Hindlimb muscle (tissue), 1 donor: ENCODE results near the gene SPESP1. TPM values are rescaled to one million over a fixed set of nuclear protein-coding genes. Genes with fewer than 3 reads are reported as not detected.
"Not testable (repeated sequence)": the region's sequence is repeated elsewhere in the genome, so short reads cannot be mapped to it uniquely, and the experiment has no call there.

Experiments used
- DNase-seq: peaks from one replicate; pipeline ENCODE4 v3.0.0-alpha.2; 2013
- polyA plus RNA-seq: library from polyadenylated mRNA; unstranded; fragments of 120-200 nt; gene quantifications from one replicate; pipeline ENCODE4 v1.2.1, GENCODE V29; 2013; ENCODE audit not compliant: insufficient read length

SPESP1 gene
- polyA plus RNA-seq, 1 donor = 3.1 TPM

DNA sequence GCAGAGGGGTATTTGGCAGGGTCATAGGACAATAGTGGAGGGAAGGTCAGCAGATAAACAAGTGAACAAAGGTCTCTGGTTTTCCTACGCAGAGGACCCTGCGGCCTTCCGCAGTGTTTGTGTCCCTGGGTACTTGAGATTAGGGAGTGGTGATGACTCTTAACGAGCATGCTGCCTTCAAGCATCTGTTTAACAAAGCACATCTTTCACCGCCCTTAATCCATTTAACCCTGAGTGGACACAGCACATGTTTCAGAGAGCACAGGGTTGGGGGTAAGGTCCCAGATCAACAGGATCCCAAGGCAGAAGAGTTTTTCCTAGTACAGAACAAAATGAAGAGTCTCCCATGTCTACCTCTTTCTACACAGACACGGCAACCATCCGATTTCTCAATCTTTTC lies 33.4 kb downstream of the SPESP1 start:
- DNase-seq = not testable (repeated sequence)

DNA sequence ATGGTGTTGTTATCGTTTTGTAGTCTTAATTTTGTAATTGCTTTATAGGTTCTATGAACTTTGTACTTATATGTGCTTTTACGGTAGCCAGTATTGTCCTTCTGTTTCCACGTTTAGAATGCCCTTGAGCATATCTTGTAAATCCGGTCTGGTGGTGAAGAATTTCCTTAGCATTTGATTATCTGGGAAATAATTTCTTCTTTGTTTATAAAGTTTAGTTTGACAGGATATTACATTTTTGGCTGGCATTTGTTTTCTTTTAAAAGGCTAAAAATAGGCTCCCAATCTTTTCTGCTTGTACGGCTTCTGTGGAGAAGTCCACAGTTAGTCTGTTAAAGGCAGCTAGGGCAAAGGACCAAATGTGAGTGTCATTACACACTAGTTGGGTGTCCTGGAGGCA lies 36.7 kb downstream of the SPESP1 start:
- no peak for DNase-seq

DNA sequence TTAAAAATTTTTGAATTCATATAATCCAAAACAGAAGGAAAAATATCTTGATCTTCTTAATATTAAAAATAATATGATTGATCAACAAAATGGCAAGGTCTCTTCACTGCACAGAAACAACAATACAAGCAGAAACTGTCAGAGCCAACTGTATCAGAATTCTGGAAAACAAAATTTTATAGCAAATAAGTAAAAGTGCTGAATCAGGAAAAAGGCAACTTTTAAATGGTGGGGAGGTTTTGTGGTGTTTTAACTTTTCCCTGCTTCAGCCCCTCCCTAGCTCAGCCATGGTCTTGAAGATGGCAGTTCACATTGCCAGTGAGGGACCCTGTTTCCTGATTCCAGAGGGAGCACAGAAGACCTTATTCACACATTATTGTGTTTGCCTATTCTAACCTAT lies 37.6 kb downstream of the SPESP1 start:
- DNase-seq = no peak

DNA sequence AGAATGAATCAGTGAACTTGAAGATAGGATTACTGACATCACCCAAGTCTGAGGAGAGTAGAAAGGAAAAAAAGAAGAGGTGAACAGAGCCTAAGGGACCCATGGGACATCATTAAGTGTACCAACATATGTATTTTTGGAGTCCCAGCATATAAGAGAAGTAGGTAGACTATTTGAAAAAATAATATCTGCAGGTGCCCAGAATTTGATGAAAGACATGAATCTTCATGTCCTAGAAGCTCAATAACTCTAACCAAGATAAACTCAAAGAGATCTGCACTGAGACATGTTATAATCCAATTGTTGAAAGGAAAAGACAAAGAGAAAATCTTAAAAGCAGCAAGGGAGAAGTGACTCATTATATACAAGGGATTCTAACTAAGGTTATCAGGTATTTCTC lies 39.0 kb downstream of the SPESP1 start:
- DNase-seq = no peak

DNA sequence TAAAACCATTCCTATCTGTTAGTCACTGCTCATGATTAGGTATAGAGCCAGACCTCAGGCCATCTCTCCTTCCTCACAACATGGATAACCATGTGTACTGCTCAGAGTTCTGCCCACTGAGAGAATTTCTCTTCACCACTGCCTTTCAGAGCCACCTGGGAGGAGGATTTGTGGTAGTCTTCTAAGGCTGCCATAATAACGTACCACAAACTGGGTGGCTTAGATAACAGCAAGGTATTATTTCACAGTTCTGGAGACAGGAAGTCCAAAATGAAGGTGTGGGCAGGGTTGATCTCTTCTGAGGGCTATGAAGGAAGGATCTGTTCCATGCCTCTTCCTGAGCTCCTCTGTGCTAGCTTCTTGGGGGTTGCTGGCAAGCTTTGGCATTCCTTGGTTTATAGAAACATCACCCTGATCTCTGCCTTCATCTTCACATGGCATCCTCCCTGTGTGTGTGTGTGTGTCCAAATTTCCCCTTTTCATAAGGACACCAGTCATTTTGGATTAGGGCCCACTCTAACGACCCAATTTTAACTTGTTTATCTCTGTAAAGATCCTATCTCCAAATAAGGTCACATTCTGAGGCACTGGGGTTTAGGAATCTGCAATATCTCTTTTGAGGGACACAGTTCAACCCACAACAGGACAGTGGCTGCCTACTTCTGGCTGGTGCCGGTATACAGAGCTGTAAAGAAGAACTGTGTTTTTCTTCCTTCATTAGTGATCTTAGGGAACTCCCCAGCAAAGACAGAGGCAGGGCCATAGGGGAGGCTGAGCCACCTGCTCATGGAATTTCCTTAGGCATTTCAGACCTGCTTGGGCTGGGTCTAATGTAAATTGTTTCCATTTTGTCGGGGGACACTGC lies 42.1 kb downstream of the SPESP1 start:
- DNase-seq = no peak

DNA sequence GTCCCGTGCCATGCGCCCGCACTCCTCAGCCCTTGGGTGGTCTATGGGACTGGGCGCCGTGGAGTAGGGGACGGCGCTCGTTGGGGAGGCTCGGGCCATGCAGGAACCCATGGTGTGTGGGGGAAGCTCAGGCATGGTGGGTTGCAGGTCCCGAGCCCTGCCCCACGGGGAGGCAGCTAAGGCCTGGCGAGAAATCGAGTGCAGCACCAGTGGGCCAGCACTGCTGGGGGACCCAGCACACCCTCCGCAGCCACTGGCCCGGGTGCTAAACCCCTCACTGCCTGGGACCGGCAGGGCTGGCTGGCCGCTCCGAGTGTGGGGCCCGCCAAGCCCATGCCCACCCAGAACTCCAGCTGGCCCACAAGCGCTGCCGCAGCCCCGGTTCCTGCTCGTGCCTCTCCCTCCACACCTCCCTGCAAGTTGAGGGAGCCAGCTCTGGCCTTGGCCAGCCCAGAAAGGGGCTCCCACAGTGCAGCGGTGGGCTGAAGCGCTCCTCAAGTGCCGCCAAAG lies 45.4 kb downstream of the SPESP1 start:
- not testable (repeated sequence) for DNase-seq

DNA sequence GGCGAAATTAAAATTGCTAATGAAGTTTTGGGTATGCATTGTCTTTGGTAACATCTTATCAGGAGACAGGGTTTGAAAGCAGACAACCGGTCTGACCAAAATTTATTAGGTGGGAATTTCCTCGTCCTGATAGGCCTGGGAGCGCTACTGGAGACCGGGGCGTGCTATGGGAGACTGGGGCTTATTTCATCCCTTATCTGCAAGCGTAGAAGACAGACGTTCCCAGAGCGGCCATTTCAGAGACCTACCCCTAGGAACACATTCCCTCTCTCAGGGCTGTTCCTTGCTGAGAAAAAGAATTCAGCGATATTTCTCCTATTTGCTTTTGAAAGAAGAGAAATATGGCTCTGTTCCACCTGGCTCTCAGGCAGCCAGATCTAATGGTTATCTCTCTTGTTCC lies 47.1 kb downstream of the SPESP1 start:
- DNase-seq = not testable (repeated sequence)

DNA sequence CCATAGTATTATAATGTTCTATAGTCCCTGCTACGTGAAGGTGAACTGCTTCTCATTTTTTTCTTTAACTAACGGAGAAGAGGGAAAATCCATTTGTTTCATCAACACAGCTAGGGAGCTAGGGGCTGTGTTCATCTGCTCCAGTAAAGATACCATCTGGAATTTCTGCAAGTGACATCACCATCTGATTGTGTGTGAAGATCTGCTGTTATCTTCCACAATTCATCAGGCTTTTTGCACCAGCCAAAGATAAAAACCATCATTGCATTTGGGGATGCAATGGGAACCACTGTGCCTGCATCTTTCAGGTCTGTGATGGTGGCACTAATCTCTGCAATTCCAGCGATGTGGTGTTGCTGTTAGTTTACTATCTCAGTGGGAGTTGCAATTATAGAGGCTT lies 48.7 kb downstream of the SPESP1 start:
- DNase-seq = no peak

DNA sequence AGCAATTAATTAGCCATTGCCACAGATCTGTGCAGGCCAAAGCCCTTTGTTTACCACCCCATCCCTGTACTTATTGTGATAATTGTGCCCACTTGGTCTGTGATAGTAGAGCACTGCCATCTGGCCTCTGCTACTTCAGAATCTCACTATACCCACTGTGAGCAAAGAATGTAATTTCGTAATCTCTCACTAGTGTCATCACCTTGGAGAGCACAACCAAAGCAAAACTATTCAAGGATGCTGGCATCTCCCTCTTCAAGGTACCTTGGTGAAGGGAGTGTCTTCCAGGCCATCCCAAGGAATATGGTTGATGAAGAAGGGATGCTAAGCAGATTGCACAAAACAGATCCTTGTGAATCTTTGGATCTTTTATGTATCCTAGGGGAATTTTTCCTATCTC lies 49.5 kb downstream of the SPESP1 start:
- DNase-seq = no peak

DNA sequence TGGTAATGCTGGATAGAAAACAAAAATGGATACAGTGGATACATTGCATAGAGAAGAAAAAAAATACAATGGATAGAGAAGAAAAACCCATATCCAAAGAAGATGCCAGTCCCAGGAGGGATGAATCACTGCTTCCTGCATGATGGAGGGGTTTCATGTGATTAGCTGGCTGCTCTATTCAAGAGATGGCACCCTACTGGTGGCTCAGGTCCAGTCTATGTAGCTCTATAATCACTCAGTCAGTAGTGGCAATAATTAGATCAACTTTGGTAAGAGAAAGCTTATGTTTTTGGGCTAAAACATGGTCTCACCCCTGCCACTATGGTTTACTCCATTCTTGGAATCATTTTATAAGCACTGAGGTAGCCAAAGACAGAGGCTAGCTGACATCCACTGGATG lies 50.5 kb downstream of the SPESP1 start:
- no peak for DNase-seq

DNA sequence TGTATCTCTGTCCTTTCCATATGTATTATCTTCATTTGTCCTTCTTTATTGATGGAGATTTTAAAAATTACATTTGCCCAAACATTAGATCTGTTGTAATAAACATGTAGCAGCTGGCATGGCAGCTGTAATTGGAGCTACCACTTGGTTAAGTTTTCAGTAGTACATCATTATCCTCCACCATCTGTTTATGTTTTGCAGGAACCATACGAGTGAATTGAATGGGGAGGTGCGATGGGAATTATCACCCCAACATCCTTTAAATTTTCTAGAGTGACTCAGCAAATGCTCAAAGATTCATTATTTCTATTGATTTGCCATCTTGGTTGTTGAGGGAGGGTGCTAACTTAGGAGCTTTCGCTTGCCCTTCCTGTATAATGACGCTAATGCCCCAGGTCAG lies 51.6 kb downstream of the SPESP1 start:
- DNase-seq = no peak

DNA sequence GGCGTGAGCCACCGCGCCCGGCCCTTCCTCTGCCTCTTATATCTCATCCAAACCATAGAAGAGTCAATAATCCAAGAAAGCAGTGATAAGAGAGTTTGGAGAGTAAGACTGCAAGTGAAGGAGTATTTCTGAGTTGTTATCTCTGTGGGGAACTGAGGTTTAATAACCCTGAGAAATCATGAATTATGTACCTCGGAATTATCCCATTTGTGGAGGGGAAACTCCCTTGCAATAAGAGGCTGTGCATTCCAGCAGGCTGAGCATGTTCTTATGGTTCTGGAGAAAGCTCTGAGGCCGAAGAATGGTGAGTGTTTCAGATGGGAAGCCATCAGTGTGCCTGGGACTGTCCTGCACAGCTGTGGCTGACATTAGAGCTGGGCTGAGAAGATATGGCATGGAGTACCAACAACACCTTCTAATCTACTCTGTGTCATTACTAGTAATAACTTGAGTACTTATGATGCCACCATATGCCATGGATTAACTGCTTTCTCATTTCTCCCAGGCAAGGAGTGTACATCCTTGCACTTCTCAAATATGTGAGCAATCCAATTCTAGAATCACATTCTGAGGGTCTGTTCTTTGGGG lies 52.7 kb downstream of the SPESP1 start:
- DNase-seq = no peak

DNA sequence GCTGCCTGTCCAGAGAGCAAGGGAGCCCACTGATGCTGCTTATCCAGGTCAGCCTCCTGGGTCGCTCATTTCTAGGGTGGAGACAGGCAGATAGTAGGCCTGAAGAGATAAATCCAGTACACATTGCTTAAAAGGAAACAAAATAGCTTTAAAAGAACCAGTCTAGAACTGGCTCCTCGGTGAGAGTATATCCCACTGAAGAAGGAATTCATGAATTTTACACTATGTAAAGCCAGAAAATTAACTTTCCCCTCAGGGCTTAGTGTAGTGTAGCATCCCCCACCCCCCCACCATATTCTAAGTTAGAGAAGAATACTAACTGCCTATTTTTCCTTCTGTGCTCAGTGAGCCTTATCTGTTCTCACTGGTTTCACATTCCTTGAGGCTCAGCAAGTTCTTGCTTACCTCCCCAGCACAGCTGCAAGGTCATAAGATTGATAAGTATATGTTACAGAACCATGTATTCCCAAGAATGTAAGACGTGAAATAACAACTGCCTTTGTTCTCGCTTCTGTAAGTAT lies 53.7 kb downstream of the SPESP1 start:
- DNase-seq = no peak

DNA sequence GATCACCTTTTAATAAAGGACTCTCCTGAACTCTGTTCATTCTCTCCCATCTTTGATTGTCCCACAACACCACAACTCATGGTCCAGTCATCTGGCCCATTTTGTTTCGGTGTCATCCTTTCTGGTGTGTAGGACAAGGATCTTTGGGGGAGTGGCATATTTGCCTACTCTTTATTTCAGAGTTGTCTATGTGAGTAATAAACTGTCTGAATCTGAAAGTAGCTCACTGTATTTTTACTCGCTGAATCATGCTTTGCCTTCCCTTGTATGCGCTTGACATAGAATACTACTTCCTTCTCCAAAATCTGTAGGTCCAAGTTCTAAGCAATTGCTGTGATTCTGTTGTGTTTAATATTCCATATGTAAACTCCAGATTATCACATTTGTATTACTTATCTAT lies 54.3 kb downstream of the SPESP1 start:
- no peak for DNase-seq

DNA sequence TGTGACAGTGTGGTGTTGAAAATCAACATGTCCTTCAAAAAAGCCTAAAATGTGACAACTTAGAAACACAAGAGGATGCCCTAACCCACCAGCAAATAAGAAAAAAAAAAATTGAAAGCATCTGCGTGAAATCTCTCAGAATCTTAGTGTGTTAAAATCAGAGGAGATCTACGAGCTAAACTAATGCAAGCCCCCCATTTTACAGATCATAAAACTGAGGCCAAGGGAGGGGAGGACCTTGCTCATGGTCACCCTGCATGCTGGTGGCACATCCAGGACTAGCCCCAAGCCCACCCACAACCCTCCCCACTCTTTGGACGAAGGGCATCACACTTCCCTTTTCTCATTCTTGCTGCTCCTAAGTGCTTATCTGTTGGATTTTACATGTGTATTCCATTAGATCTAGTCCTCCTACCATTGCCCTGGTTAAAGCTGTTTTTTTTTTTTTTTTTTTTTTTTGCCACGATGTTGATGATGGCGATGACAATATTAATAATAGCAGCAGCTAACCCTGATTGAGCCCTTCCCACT lies 55.1 kb downstream of the SPESP1 start:
- no peak for DNase-seq

DNA sequence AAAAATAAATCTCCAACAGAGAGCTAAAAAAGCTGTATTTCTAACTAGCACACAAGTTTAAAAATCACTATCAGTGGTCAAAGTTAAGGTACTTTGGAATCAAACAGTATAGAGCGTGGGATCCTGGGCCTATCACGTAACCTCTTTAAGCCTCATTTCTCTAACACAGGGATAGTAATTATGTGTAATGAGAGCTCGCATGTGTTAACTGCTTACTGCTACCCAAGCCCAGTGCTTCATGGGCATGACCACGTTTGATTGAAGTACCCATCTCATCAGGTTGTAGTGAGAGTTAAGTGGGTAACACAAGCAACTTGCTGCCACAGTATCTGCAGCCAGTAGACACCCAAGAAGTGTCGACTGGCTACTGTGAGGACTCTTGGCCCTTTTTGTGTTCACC lies 56.0 kb downstream of the SPESP1 start:
- no peak for DNase-seq

DNA sequence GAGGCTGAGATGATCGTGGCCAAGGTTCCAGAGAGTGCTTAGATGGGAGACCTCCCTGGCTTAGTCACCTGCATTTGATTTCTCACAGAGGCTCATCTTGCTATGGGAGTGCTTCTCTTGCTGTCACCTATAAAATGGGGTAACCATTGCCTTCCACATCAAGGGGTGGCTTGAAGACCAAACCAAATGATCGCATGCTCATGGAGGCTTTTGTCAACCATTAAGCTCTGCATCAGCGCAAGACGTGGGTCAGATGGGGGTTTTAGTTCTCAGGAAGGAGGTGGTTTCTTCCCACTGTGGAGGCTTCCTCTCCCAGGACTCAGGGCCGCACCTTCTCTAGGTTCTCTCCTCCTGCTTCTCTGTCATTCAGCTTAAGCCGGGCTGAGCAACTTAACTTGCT lies 56.8 kb downstream of the SPESP1 start:
- DNase-seq = no peak

DNA sequence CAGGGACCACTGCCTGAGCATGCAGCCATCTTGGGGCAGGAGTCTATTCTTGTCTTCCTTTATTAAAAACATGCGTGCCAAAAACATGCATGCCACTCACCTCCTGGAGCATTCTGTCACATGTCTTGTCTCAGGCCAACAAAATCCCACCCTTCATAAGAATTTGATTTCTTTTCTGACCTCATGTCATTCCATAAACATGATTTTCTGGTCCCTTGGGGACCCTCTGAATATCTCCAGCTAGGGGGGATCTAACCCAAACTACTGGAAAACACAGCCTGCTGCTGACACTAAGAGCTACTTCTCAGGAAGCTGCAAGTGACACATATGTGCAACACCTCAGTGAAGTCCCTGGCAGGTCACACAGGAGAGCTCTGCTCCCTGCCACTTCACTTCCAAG lies 57.4 kb downstream of the SPESP1 start:
- DNase-seq = no peak

DNA sequence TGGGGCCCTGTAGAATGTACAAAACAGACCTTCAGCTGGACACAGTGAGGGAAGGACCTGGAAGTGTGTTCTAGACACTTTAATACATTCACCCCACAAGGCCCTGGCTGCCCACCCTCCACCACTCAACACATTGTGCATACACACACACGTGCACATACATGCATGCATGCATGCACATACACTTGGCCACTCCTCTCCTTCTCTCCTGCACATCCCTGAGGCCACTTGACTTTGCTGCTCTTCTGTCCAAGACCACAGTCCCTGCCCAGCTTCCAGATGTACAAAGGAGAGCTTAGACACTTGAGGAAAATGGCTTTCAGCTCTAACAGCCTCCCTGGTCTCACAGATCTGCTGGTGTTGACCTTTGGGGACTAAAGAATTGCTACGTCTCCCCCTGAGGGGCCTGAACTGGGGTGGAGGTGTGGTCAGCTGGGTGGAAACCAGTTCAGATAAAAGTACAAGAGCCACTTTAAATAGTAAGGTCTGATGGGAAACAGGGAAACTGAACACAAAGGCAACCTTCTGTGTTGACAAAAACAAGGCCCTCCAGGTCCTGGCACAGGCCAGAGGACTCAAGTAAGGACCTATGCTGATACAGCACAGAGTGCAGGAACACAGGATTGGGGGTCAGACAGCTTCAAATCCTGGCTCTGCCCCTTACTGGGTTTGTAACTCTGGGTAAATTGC lies 59.4 kb downstream of the SPESP1 start:
- no peak for DNase-seq

DNA sequence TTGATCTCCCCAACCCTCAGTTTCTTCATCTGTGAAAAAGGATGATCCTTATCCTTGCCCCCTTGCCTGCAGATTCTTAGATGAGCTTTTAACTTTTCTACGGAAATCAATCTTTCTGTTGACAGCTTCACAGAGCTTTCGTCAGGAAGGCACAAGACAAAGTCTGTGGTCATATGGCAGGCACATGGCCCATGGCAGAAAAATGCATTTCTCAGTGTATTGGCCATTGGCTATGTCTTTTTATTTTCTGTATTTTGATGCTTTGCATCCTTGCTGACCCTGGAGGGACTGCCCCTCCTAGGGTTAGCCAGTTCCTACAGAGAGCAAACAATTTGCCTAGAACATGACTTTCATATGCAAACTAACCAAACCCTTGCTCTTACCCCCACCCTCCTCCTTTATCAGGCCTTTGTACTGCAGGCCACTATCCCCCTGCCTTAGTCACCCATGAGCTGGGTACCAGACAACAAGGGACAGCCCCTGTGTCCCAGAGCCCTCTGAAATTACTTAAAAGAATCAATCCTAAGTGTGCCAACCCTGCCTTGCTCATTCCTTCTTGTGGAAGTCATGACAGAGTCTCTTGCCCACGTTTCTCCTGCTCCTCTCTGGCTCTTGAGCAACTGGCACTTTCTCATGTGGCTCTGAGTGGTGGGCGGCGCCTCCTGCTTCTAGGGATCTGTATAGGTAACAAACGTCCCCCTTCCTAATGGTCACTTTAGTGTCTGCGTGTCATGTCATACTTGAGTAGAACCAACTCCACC lies 60.1 kb downstream of the SPESP1 start:
- no peak for DNase-seq

DNA sequence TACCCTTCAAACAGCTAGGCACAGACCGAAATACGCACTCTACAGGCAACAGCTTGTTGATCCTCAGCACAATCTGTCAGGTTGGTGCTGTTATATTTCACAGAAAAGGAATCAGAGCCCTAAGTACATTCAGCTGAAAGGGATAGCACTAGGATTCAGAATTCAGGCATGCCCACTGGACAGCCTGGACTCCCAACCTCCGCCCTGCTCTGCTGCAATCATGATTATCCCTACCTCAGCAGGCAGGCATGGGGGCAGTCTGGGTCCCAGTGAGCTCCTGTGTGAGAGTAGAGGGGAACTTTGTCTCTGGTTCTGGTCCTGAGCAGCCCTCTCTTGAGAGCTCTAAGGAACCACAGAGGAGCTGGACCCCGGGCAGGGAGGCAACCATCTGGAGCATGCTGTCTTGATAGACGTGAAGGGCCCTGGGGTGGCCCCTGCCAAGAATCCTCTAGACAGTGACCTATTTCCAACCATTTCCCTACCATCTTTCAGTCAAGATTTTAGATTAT lies 60.7 kb downstream of the SPESP1 start:
- no peak for DNase-seq

DNA sequence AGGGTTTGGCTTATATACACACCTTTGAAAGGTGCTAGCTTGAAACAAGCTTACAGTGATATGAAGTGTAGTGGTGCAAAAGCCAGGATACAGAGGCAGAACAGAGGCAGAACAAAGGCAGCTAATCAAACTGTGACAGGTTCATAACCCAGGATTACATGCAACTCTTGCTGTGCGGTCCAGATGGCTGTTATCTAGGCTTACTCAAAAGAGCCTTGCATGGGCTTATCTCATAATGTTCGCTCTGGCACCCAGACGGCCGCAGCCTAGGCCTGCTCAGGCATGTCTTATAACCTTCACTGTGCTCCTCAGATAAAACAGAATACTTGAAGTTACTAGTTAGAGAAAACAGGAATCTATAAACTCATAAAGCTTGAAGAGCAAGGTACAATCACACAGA lies 61.4 kb downstream of the SPESP1 start:
- DNase-seq = no peak
